ENCODE data around the gene SLC39A12.

Gene SLC39A12

DNA sequence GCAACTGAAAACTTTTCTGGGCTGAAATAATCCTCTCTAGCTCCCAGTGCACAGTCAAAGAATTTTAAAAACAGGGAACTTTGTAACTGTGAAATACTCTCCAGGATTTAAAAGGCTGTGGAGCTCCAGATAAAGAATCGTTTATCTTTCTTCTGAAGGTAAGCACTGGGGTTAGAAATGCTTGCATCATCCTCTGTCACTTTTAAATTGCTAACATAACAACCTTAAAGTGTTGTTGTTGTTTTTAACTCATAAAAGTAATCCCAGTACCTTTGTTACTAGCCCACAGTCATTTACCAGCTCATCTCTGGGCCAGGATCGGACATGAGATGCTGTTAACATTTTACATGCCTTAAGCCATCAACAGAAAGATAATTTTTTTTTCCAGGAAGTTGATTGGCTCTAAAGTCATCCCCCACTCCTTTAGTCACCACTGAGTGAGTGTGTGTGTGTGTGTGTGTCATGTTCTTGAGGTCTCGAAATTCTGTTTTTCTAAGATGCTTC is at the start of gene SLC39A12:
TSS of gene SLC39A12 (plus strand) at position 51 of the 504 bp plus-strand sequence. CDS start 1,359 bp downstream, outside the sequence.
- no peak for DNase-seq (ENCODE audit: low spot score)
- TF ChIP-seq, protein P1, sequence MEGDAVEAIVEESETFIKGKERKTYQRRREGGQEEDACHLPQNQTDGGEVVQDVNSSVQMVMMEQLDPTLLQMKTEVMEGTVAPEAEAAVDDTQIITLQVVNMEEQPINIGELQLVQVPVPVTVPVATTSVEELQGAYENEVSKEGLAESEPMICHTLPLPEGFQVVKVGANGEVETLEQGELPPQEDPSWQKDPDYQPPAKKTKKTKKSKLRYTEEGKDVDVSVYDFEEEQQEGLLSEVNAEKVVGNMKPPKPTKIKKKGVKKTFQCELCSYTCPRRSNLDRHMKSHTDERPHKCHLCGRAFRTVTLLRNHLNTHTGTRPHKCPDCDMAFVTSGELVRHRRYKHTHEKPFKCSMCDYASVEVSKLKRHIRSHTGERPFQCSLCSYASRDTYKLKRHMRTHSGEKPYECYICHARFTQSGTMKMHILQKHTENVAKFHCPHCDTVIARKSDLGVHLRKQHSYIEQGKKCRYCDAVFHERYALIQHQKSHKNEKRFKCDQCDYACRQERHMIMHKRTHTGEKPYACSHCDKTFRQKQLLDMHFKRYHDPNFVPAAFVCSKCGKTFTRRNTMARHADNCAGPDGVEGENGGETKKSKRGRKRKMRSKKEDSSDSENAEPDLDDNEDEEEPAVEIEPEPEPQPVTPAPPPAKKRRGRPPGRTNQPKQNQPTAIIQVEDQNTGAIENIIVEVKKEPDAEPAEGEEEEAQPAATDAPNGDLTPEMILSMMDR (IDR thresholded peaks at IDR 0.05; ENCODE audit: extremely low read depth, missing control alignments): no peak

DNA sequence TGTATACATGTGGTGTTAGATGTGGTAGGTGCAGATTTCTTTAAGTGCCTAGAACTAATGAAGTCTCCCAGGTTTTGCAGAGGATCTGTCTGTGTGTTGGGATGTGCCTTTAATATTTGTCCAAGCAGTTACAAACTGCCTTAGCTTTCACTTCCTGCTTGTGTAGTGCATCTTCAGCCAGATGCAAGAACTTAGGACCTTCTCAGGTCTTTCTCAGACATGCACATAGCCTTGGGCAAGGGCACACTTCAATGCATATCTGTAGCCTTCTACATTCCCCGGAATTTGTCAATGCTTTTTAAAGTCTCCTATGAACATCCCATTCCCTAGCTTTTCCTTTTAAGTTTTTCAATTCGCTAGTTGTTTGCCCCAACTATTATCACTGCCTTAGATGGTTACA is 47.2 kb upstream of the SLC39A12 start:
- TF ChIP-seq, protein P1 (IDR thresholded peaks at IDR 0.05; ENCODE audit: extremely low read depth, missing control alignments): no peak
- no peak for DNase-seq (ENCODE audit: low spot score)

DNA sequence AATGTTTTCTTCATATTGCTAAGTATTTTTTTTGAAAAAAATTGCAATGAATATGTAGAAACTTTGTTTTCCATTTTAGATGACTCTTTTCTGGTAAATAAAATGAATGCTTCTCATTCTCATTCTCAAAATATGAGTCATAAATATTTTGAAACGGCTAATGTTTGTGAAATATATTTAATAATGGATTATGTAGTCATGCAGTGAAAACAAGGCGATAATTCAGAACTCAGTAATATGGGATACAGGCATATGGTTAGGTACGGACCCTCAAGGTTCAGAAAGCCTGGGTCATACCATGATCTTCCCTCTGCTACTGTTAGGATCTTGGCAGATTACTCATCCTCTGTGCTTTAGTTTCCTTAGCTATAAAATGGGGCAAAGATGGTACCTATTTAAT is 46.2 kb upstream of the SLC39A12 start:
- no peak for DNase-seq (ENCODE audit: low spot score)
- TF ChIP-seq, protein P1 (IDR thresholded peaks at IDR 0.05; ENCODE audit: extremely low read depth, missing control alignments): no peak

DNA sequence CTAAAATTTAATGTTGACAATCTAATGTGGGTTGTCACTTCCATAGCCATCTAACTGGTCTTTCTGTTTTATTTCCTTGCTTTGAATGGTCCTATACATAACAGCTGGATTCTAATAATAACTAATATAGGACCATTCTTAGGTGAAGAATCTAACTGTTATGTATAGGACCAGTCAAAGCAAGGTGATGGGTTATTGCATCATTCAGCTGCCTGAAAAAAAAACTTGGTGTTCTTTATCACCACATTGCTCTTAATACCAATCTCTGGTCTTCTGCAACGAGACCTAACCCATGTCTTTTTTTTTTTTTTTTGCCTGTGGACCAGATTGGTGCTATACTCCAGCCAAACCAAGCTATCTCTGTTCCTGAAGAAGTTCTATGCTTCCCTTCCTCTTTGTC is 45.7 kb upstream of the SLC39A12 start:
- TF ChIP-seq, protein P1 (IDR thresholded peaks at IDR 0.05; ENCODE audit: extremely low read depth, missing control alignments): no peak
- DNase-seq (ENCODE audit: low spot score): no peak

DNA sequence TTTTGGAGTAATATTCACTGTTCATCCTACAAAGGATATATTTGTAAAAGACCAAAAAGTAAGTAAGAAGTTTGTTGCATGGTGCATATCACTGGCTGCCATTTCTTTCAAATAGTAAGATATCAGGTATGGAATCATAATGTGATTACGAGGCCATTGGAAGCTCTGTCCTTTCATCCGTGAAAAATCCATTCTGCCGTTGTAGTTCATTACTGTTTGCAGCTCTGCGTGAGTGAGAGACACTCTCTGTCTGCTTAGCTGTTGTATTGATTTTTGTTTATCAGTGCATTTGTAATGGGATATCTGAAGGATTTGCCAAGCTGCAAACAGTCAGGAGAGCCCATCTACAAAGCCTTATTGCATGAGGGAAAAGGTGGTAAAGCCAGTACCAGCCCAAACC is 44.1 kb upstream of the SLC39A12 start:
- TF ChIP-seq, protein P1 (IDR thresholded peaks at IDR 0.05; ENCODE audit: extremely low read depth, missing control alignments): no peak
- no peak for DNase-seq (ENCODE audit: low spot score)

DNA sequence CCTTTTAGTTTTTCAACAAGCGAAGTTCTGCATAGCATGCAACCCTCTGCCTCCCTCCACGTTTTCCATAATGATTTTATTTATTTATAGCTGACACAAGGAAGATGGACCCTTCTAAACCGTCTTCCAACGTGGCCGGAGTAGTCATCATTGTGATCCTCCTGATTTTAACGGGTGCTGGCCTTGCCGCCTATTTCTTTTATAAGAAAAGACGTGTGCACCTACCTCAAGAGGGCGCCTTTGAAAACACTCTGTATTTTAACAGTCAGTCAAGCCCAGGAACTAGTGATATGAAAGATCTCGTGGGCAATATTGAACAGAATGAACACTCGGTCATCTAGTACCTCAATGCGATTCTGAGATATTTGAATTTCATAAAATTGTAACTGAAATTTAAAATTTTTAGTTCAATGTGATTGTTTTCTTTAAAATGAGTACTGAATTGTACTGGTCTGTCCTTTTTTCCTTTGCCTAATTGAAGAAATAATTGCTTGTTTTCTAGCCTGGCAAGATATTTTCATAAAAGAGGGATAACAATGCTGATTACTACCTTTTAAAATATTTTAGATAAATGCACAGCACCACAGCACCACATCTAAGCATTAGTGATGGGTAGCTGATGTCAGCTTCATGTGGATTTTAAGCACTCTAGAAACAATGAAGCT is 41.5 kb upstream of the SLC39A12 start:
- TF ChIP-seq, protein P1 (IDR thresholded peaks at IDR 0.05; ENCODE audit: extremely low read depth, missing control alignments): peak; percentile 30
- peak; percentile 34 for DNase-seq (ENCODE audit: low spot score)

DNA sequence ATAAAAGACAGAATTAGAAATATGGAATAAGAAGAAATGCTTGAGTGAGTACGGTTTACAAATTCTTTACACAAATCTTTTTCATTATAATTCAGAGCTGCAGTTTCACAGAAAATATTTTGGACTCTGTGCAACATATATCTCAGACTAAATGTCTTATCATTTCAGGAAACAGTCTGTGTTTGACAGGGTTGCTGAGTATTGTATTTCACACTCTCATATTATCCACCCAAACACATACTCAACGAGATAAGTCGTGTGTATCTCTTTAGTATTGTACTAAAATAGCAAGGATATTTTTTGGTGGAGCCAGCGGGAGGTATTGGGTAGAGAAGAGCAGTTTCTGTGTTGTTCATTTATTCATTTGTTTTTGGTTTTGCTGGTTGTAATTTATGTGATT is 39.0 kb upstream of the SLC39A12 start:
- TF ChIP-seq, protein P1 (IDR thresholded peaks at IDR 0.05; ENCODE audit: extremely low read depth, missing control alignments): no peak

More for the DNA sequence above, 39.0 kb upstream of the SLC39A12 start:
- DNase-seq (ENCODE audit: low spot score): no peak
